WTC11 (cell line): ENCODE measurements around the gene TIMM29.

Experiments
- ATF3 ChIP-seq: sonication (generic); formaldehyde crosslinking; conservative IDR thresholded peaks from 2 replicates; pipeline ENCODE4 v1.8.1; 2022; ENCODE audit warnings: mild to moderate bottlenecking, missing genetic modification reagents
- CTCF ChIP-seq: fragments of 200-600 bp; IDR thresholded peaks from 2 replicates; pipeline ENCODE4 v1.8.0; 2022; ENCODE audit warnings: antibody characterized with exemption
- HMGXB4 ChIP-seq: sonication (generic); formaldehyde crosslinking; IDR thresholded peaks from 2 replicates; pipeline ENCODE4 v1.8.1; 2023; ENCODE audit warnings: mild to moderate bottlenecking, moderate library complexity, missing genetic modification reagents
- MAX ChIP-seq: sonication (generic); formaldehyde crosslinking; IDR thresholded peaks from 2 replicates; pipeline ENCODE4 v1.8.0; 2022; ENCODE audit warnings: mild to moderate bottlenecking, missing genetic modification reagents

GRCh38 chr19:10887616-10888367 is 40.8 kb upstream of the TIMM29 start:
- TF ChIP-seq ATF3 (no peak), CTCF (no peak), HMGXB4 (CRISPR knock-in tag) (no peak), MAX (CRISPR knock-in tag) (no peak)
